GM23338 (cell line): Measurements from ENCODE around the gene PLBD2. TPM values are rescaled to one million over a fixed set of nuclear protein-coding genes. Genes with fewer than 3 reads are reported as not detected.

Experiments
- ATAC-seq: fragments of 200-7000 bp; cut with Tn5 transposase; 3 replicates; pipeline ENCODE4 v1.9.1; 2020
- DNase-seq: peaks from one replicate; pipeline ENCODE4 v3.0.0-alpha.2; 2015; ENCODE audit warnings: low spot score
- H2AFZ ChIP-seq: fragments of 200-600 bp; sonication (generic); 2 replicates; pipeline ENCODE4 v1.8.0; 2016; ENCODE audit warnings: antibody characterized with exemption, mild to moderate bottlenecking, moderate library complexity
- H3F3A ChIP-seq: fragments of 200-600 bp; sonication (generic); replicated peaks from 2 replicates; pipeline ENCODE4 v1.8.0; 2017; ENCODE audit warnings: antibody characterized with exemption, mixed run types, low read depth
- H3K27ac ChIP-seq: fragments of 200-600 bp; sonication (generic); 2 replicates; pipeline ENCODE4 v1.6.1; 2016; ENCODE audit warnings: low read depth
- H3K27me3 ChIP-seq: fragments of 200-600 bp; sonication (generic); 2 replicates; pipeline ENCODE4 v1.8.0; 2016; ENCODE audit warnings: mild to moderate bottlenecking, mixed run types, moderate library complexity; ENCODE audit not compliant: insufficient read depth
- H3K36me3 ChIP-seq: fragments of 200-600 bp; sonication (generic); 2 replicates; pipeline ENCODE4 v1.8.0; 2016; ENCODE audit warnings: mild to moderate bottlenecking; ENCODE audit not compliant: insufficient read depth
- H3K4me1 ChIP-seq: fragments of 200-600 bp; sonication (generic); 2 replicates; pipeline ENCODE4 v1.8.0; 2016; ENCODE audit warnings: mild to moderate bottlenecking, moderate library complexity; ENCODE audit not compliant: insufficient read depth
- H3K4me2 ChIP-seq: fragments of 200-600 bp; sonication (generic); 2 replicates; pipeline ENCODE4 v1.7.1; 2017; ENCODE audit warnings: mixed run types
- H3K4me3 ChIP-seq: fragments of 200-600 bp; sonication (generic); 2 replicates; pipeline ENCODE4 v1.6.1; 2016; ENCODE audit warnings: mixed run types
- H3K79me2 ChIP-seq: fragments of 200-600 bp; sonication (generic); replicated peaks from 2 replicates; pipeline ENCODE4 v1.8.0; 2017; ENCODE audit warnings: mild to moderate bottlenecking; ENCODE audit not compliant: insufficient read depth
- H3K9me2 ChIP-seq: fragments of 200-600 bp; sonication (generic); 2 replicates; pipeline ENCODE4 v1.8.0; 2017; ENCODE audit not compliant: insufficient read depth
- H4K20me1 ChIP-seq: fragments of 200-600 bp; sonication (generic); replicated peaks from 2 replicates; pipeline ENCODE4 v1.8.0; 2017; ENCODE audit warnings: mild to moderate bottlenecking; ENCODE audit not compliant: insufficient read depth
- H3K27ac Mint-ChIP-seq: 2 replicates; pipeline ENCODE4 v1.8.0; 2020; ENCODE audit warnings: inconsistent platforms, mild to moderate bottlenecking, moderate library complexity, mixed read lengths
- H3K27me3 Mint-ChIP-seq: 3 replicates; pipeline ENCODE4 v1.8.0; 2022; ENCODE audit warnings: low read depth, mild to moderate bottlenecking, moderate library complexity, mixed read lengths, inconsistent platforms; ENCODE audit not compliant: insufficient read depth, poor library complexity
- H3K36me3 Mint-ChIP-seq: 3 replicates; pipeline ENCODE4 v1.8.0; 2021; ENCODE audit warnings: low read depth, mild to moderate bottlenecking, inconsistent platforms, moderate library complexity, mixed read lengths
- H3K4me1 Mint-ChIP-seq: 3 replicates; pipeline ENCODE4 v1.8.0; 2020; ENCODE audit warnings: mild to moderate bottlenecking, inconsistent platforms, mixed read lengths
- H3K4me3 Mint-ChIP-seq: 3 replicates; pipeline ENCODE4 v1.8.0; 2021; ENCODE audit warnings: moderate library complexity, mild to moderate bottlenecking, inconsistent platforms, mixed read lengths
- H3K9me3 Mint-ChIP-seq: 3 replicates; pipeline ENCODE4 v1.8.0; 2020; ENCODE audit warnings: moderate library complexity, mild to moderate bottlenecking, inconsistent platforms, mixed read lengths
- CREB1 ChIP-seq: fragments of 250-450 bp; sonication (Bioruptor Pico); IDR thresholded peaks from 2 replicates; pipeline ENCODE4 v1.5.0; 2020; ENCODE audit warnings: low read depth, mild to moderate bottlenecking, moderate library complexity
- EZH2 ChIP-seq: fragments of 200-600 bp; sonication (generic); IDR thresholded peaks from one replicate; pipeline ENCODE4 v1.8.0; 2017; ENCODE audit warnings: antibody characterized with exemption, mild to moderate bottlenecking, low read depth; ENCODE audit not compliant: unreplicated experiment
- EZH2phosphoT487 ChIP-seq: fragments of 200-600 bp; sonication (generic); IDR thresholded peaks from one replicate; pipeline ENCODE4 v1.8.1; 2018; ENCODE audit warnings: antibody characterized with exemption; ENCODE audit not compliant: unreplicated experiment
- JUNB ChIP-seq: IDR thresholded peaks from one replicate; pipeline ENCODE4 v1.6.1; 2016; ENCODE audit warnings: antibody characterized with exemption; ENCODE audit not compliant: unreplicated experiment
- NANOG ChIP-seq: IDR thresholded peaks from 2 replicates; pipeline ENCODE4 v1.6.1; 2016; ENCODE audit warnings: antibody characterized with exemption, borderline replicate concordance
- POLR2AphosphoS5 ChIP-seq: IDR thresholded peaks from 2 replicates; pipeline ENCODE4 v1.6.1; 2016; ENCODE audit warnings: antibody characterized with exemption, low read depth
- STAT1 ChIP-seq: IDR thresholded peaks from one replicate; pipeline ENCODE4 v1.6.1; 2016; ENCODE audit warnings: antibody characterized with exemption; ENCODE audit not compliant: unreplicated experiment
- ZNF114 ChIP-seq: fragments of 250-450 bp; sonication (Bioruptor Pico); IDR thresholded peaks from 2 replicates; pipeline ENCODE4 v1.5.0; 2020; ENCODE audit warnings: mild to moderate bottlenecking, moderate library complexity
- ZNF331 ChIP-seq: fragments of 250-450 bp; sonication (Bioruptor Pico); IDR thresholded peaks from 2 replicates; pipeline ENCODE4 v1.5.0; 2020; ENCODE audit warnings: low read depth, mild to moderate bottlenecking, moderate library complexity
- polyA plus RNA-seq: library from polyadenylated mRNA; unstranded; fragments of >200 nt; fragmentation: Nextera tagmentation; extraction: Ambion mirVana; gene quantifications from 2 replicates; pipeline ENCODE4 v1.2.1, GENCODE V29; 2016
- total RNA-seq: library from RNA; depleted of rRNA; stranded (reverse); fragments of >200 nt; shearing (Covaris generic); gene quantifications from 2 replicates; pipeline ENCODE4 v1.2.3, GENCODE V29; 2014
- TF ChIP-seq, protein P1 (sequence below): IDR thresholded peaks from one replicate; pipeline ENCODE4 v1.6.1; 2018; ENCODE audit warnings: antibody characterized with exemption; ENCODE audit not compliant: unreplicated experiment
- TF ChIP-seq, protein P2 (sequence below): fragments of 250-450 bp; sonication (Bioruptor Pico); IDR thresholded peaks from 2 replicates; pipeline ENCODE4 v1.5.0; 2020; ENCODE audit warnings: mild to moderate bottlenecking, moderate library complexity
- TF ChIP-seq, protein P3 (sequence below), 2 experiments: fragments of 200-600 bp in 1 of 2; sonication (generic) in 1 of 2; conservative IDR thresholded peaks; 2 replicates each; pipeline versions ENCODE4 v1.5.1 to v1.6.1; 2016 to 2017; ENCODE audit warnings: antibody characterized with exemption in 2 of 2, low read depth in 2 of 2, mild to moderate bottlenecking in 2 of 2, moderate library complexity in 1 of 2
- TF ChIP-seq, protein P4 (sequence below): IDR thresholded peaks from 2 replicates; pipeline ENCODE4 v1.6.1; 2016; ENCODE audit warnings: antibody characterized with exemption

The PLBD2 gene
- total and polyA plus RNA-seq, 2 experiments from 2014 or later: 10.2 to 37.1 TPM

DNA sequence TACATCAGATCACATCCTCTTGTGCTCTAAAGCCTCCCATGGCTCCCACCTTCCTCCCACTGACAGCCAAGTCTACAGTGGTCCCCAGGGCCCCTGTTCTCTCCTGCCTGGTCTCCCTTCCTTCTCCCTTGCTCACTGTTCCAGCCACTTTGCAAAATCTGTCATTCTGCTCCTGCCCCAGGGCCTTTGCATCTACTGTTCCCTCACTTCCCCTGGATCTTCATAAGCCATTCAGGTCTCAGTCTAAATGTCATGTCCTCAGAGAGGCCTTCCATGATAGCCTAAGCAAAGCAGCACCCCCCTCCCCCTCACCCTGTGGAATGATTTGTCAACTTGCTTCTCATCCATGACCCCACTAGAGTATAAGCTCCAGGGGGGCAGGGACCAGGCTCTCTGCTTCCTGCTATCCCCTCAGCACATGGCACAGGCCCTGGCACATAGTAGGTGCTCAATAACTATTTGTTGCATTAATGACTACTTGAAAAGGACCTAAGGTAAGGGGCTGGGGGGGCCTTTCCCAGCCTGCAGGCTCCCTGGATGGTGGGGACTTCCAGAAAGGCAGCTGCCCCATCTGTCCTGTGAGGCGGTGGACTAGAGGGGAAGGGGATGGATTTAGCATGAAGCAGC is 28.5 kb upstream of the PLBD2 start:
- no peak for ATAC-seq
- Histone ChIP-seq H3K4me1 (peaks cover 5% of the 10 kb centered on the region; the same call in 1 of the 2 replicates), H3K4me3 (no peak overlapping the region), H3F3A (no peaks in the 10 kb centered on the region), H4K20me1 (no peaks in the 10 kb centered on the region), H3K27ac (no peak overlapping the region), H3K36me3 (no peaks in the 10 kb centered on the region; the same call in 1 of the 2 replicates), H3K4me2 (no peak overlapping the region), H3K27me3 (peaks cover 10% of the 10 kb centered on the region), H3K9me2 (no peaks in the 10 kb centered on the region), H2AFZ (no peak overlapping the region), H3K79me2 (no peaks in the 10 kb centered on the region)
- H3K4me3 Mint-ChIP-seq: no peak overlapping the region
- no peak overlapping the region for H3K27ac Mint-ChIP-seq
- TF ChIP-seq JUNB (no peak), EZH2phosphoT487 (no peak), POLR2AphosphoS5 (no peak), CREB1 (no peak), EZH2 (no peak), NANOG (no peak), ZNF331 (CRISPR knock-in tag) (no peak), ZNF114 (CRISPR knock-in tag) (no peak), STAT1 (no peak)
- TF ChIP-seq, protein P1, sequence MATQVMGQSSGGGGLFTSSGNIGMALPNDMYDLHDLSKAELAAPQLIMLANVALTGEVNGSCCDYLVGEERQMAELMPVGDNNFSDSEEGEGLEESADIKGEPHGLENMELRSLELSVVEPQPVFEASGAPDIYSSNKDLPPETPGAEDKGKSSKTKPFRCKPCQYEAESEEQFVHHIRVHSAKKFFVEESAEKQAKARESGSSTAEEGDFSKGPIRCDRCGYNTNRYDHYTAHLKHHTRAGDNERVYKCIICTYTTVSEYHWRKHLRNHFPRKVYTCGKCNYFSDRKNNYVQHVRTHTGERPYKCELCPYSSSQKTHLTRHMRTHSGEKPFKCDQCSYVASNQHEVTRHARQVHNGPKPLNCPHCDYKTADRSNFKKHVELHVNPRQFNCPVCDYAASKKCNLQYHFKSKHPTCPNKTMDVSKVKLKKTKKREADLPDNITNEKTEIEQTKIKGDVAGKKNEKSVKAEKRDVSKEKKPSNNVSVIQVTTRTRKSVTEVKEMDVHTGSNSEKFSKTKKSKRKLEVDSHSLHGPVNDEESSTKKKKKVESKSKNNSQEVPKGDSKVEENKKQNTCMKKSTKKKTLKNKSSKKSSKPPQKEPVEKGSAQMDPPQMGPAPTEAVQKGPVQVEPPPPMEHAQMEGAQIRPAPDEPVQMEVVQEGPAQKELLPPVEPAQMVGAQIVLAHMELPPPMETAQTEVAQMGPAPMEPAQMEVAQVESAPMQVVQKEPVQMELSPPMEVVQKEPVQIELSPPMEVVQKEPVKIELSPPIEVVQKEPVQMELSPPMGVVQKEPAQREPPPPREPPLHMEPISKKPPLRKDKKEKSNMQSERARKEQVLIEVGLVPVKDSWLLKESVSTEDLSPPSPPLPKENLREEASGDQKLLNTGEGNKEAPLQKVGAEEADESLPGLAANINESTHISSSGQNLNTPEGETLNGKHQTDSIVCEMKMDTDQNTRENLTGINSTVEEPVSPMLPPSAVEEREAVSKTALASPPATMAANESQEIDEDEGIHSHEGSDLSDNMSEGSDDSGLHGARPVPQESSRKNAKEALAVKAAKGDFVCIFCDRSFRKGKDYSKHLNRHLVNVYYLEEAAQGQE: no peak
- TF ChIP-seq, protein P2, sequence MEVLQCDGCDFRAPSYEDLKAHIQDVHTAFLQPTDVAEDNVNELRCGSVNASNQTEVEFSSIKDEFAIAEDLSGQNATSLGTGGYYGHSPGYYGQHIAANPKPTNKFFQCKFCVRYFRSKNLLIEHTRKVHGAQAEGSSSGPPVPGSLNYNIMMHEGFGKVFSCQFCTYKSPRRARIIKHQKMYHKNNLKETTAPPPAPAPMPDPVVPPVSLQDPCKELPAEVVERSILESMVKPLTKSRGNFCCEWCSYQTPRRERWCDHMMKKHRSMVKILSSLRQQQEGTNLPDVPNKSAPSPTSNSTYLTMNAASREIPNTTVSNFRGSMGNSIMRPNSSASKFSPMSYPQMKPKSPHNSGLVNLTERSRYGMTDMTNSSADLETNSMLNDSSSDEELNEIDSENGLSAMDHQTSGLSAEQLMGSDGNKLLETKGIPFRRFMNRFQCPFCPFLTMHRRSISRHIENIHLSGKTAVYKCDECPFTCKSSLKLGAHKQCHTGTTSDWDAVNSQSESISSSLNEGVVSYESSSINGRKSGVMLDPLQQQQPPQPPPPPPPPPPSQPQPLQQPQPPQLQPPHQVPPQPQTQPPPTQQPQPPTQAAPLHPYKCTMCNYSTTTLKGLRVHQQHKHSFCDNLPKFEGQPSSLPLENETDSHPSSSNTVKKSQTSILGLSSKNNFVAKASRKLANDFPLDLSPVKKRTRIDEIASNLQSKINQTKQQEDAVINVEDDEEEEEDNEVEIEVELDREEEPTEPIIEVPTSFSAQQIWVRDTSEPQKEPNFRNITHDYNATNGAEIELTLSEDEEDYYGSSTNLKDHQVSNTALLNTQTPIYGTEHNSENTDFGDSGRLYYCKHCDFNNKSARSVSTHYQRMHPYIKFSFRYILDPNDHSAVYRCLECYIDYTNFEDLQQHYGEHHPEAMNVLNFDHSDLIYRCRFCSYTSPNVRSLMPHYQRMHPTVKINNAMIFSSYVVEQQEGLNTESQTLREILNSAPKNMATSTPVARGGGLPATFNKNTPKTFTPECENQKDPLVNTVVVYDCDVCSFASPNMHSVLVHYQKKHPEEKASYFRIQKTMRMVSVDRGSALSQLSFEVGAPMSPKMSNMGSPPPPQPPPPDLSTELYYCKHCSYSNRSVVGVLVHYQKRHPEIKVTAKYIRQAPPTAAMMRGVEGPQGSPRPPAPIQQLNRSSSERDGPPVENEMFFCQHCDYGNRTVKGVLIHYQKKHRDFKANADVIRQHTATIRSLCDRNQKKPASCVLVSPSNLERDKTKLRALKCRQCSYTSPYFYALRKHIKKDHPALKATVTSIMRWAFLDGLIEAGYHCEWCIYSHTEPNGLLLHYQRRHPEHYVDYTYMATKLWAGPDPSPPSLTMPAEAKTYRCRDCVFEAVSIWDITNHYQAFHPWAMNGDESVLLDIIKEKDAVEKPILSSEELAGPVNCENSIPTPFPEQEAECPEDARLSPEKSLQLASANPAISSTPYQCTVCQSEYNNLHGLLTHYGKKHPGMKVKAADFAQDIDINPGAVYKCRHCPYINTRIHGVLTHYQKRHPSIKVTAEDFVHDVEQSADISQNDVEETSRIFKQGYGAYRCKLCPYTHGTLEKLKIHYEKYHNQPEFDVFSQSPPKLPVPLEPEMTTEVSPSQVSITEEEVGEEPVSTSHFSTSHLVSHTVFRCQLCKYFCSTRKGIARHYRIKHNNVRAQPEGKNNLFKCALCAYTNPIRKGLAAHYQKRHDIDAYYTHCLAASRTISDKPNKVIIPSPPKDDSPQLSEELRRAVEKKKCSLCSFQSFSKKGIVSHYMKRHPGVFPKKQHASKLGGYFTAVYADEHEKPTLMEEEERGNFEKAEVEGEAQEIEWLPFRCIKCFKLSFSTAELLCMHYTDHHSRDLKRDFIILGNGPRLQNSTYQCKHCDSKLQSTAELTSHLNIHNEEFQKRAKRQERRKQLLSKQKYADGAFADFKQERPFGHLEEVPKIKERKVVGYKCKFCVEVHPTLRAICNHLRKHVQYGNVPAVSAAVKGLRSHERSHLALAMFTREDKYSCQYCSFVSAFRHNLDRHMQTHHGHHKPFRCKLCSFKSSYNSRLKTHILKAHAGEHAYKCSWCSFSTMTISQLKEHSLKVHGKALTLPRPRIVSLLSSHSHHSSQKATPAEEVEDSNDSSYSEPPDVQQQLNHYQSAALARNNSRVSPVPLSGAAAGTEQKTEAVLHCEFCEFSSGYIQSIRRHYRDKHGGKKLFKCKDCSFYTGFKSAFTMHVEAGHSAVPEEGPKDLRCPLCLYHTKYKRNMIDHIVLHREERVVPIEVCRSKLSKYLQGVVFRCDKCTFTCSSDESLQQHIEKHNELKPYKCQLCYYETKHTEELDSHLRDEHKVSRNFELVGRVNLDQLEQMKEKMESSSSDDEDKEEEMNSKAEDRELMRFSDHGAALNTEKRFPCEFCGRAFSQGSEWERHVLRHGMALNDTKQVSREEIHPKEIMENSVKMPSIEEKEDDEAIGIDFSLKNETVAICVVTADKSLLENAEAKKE (CRISPR knock-in tag): no peak
- TF ChIP-seq, protein P3, sequence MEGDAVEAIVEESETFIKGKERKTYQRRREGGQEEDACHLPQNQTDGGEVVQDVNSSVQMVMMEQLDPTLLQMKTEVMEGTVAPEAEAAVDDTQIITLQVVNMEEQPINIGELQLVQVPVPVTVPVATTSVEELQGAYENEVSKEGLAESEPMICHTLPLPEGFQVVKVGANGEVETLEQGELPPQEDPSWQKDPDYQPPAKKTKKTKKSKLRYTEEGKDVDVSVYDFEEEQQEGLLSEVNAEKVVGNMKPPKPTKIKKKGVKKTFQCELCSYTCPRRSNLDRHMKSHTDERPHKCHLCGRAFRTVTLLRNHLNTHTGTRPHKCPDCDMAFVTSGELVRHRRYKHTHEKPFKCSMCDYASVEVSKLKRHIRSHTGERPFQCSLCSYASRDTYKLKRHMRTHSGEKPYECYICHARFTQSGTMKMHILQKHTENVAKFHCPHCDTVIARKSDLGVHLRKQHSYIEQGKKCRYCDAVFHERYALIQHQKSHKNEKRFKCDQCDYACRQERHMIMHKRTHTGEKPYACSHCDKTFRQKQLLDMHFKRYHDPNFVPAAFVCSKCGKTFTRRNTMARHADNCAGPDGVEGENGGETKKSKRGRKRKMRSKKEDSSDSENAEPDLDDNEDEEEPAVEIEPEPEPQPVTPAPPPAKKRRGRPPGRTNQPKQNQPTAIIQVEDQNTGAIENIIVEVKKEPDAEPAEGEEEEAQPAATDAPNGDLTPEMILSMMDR (conservative IDR thresholded peaks at IDR 0.05; ENCODE audit: low read depth in 2 of 2): no peak
- TF ChIP-seq, protein P4, sequence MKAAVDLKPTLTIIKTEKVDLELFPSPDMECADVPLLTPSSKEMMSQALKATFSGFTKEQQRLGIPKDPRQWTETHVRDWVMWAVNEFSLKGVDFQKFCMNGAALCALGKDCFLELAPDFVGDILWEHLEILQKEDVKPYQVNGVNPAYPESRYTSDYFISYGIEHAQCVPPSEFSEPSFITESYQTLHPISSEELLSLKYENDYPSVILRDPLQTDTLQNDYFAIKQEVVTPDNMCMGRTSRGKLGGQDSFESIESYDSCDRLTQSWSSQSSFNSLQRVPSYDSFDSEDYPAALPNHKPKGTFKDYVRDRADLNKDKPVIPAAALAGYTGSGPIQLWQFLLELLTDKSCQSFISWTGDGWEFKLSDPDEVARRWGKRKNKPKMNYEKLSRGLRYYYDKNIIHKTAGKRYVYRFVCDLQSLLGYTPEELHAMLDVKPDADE: no peak
- H3K27me3 Mint-ChIP-seq: peaks cover 23% of the 10 kb centered on the region
- no peak for DNase-seq
- H3K36me3 Mint-ChIP-seq: peaks cover 19% of the 10 kb centered on the region
- H3K9me3 Mint-ChIP-seq: no peaks in the 10 kb centered on the region
- H3K4me1 Mint-ChIP-seq: peaks cover 4% of the 10 kb centered on the region; the same call in 2 of the 3 replicates
